Esophagus muscularis mucosa (tissue), 4 donors: ENCODE measurements around the gene CLIP4. TPM values are rescaled to one million over a fixed set of nuclear protein-coding genes. Genes with fewer than 3 reads are reported as not detected.
"Not testable (repeated sequence)": the region's sequence is repeated elsewhere in the genome, so short reads cannot be mapped to it uniquely, and the experiment has no call there.

Experiments used
- DNase-seq: peaks from one replicate; pipeline ENCODE4 v3.0.0-alpha.2; 2017; ENCODE audit errors: extremely low spot score
- H3K27ac ChIP-seq, 4 donors: fragments of 200-600 bp; sonication (generic); replicated peaks in 1 of 4; 1 replicate in 3 of 4; 2 replicates in 1 of 4; pipeline ENCODE4 v1.5.1; 2016 to 2019; ENCODE audit warnings: mild to moderate bottlenecking in 1 of 4
- H3K27me3 ChIP-seq, 4 donors: fragments of 200-600 bp; sonication (generic); one replicate each; pipeline versions ENCODE4 v1.5.1 to v1.6.0; 2016 to 2019
- H3K36me3 ChIP-seq, 4 donors: fragments of 200-600 bp; sonication (generic); one replicate each; pipeline ENCODE4 v1.5.1; 2016 to 2019
- H3K4me1 ChIP-seq, 4 donors: fragments of 200-600 bp; sonication (generic); one replicate each; pipeline ENCODE4 v1.5.1; 2016 to 2019
- H3K4me3 ChIP-seq, 4 donors: fragments of 200-600 bp; sonication (generic); 1 replicate in 2 of 4; 2 replicates in 2 of 4; pipeline ENCODE4 v1.5.1; 2016 to 2019; ENCODE audit warnings: mild to moderate bottlenecking in 4 of 4, moderate library complexity in 1 of 4
- H3K9me3 ChIP-seq, 4 donors: fragments of 200-600 bp; sonication (generic); 1 replicate in 3 of 4; 2 replicates in 1 of 4; pipeline ENCODE4 v1.5.1; 2016 to 2019
- CTCF ChIP-seq, 3 experiments: fragments of 200-600 bp in 2 of 3; fragments of 450-650 bp in 1 of 3; sonication (generic) in 2 of 3; IDR thresholded peaks; one replicate each; pipeline ENCODE4 v1.5.1; 2017 to 2019; ENCODE audit warnings: antibody characterized with exemption in 3 of 3, mild to moderate bottlenecking in 2 of 3, moderate library complexity in 1 of 3
- EP300 ChIP-seq: sonication (generic); formaldehyde crosslinking; IDR thresholded peaks from one replicate; pipeline ENCODE4 v1.6.1; 2017; ENCODE audit warnings: antibody characterized with exemption
- POLR2A ChIP-seq: fragments of 450-650 bp; IDR thresholded peaks from one replicate; pipeline ENCODE4 v1.6.1; 2017; ENCODE audit warnings: antibody characterized with exemption, moderate library complexity, mild to moderate bottlenecking, low read depth
- POLR2AphosphoS5 ChIP-seq, 2 donors: sonication (generic); formaldehyde crosslinking; IDR thresholded peaks; one replicate each; pipeline ENCODE4 v1.6.1; 2017; ENCODE audit warnings: antibody characterized with exemption in 2 of 2
- WGBS: methylation state at CpG from one replicate; pipeline ENCODE4 v1.1.5; 2018; 5-methylcytosine and 5-hydroxymethylcytosine counted together
- intact Hi-C: fragments of 100-400 bp; cut with DNase I; formaldehyde crosslinking; loops from one replicate; pipeline ENCODE4 v1.15.1; 2023
- total RNA-seq, 4 donors: library from RNA; depleted of rRNA; stranded (reverse); fragments of >200 nt; gene quantifications; one replicate each; pipeline versions ENCODE4 v1.1.0 to v1.2.1, GENCODE V29; 2016

Gene CLIP4
- total RNA-seq, 4 donors from 2014 or later, result 58.5 to 83.1 (median 66.8) TPM

GRCh38 chr2:29100564-29100963 lies 14.7 kb upstream of the CLIP4 start:
- Histone ChIP-seq H3K27ac (no peak overlapping the region), H3K9me3 (no peaks in the 10 kb centered on the region), H3K4me3 (no peak overlapping the region), H3K4me1 (no peaks in the 10 kb centered on the region), H3K36me3 (no peaks in the 10 kb centered on the region), H3K27me3 (no peaks in the 10 kb centered on the region)
- TF ChIP-seq POLR2A (no peak), EP300 (no peak), POLR2AphosphoS5 (IDR thresholded peaks at IDR 0.05) (no peak), CTCF (IDR thresholded peaks at IDR 0.05) (no peak)
- intact Hi-C loops, result no loop called here
- 91% methylated on average over 1 of the region's 1 CpG for WGBS
- DNase-seq, result no peak

- no peak overlapping the region for H3K4me3 ChIP-seq
- WGBS, result 85% methylated on average over 5 of the region's 5 CpGs
- intact Hi-C loops, result no loop called here
- no peaks in the 10 kb centered on the region for H3K4me1 ChIP-seq
- no peaks in the 10 kb centered on the region for H3K36me3 ChIP-seq
- H3K27ac ChIP-seq, result no peak overlapping the region
- H3K27me3 ChIP-seq, result no peaks in the 10 kb centered on the region
- H3K9me3 ChIP-seq, result no peaks in the 10 kb centered on the region
- DNase-seq, result no peak
- no peak for TF ChIP-seq POLR2AphosphoS5 (IDR thresholded peaks at IDR 0.05)
- TF ChIP-seq POLR2A, result no peak
- no peak for TF ChIP-seq CTCF (IDR thresholded peaks at IDR 0.05)
- TF ChIP-seq EP300, result no peak
Measured at GRCh38 chr2:29104688-29105087, 10.5 kb upstream of the CLIP4 start.

GRCh38 chr2:29105375-29105774 lies 9.8 kb upstream of the CLIP4 start:
- no peak for DNase-seq
- Histone ChIP-seq H3K4me3 (no peak overlapping the region), H3K9me3 (no peaks in the 10 kb centered on the region), H3K36me3 (no peaks in the 10 kb centered on the region), H3K27ac (no peak overlapping the region), H3K27me3 (no peaks in the 10 kb centered on the region), H3K4me1 (no peaks in the 10 kb centered on the region)
- intact Hi-C loops, result no loop called here
- TF ChIP-seq POLR2AphosphoS5 (IDR thresholded peaks at IDR 0.05), result no peak
- WGBS, result 58% methylated on average over 2 of the region's 2 CpGs

- DNase-seq, result no peak
- H3K27ac ChIP-seq, result no peak overlapping the region
- H3K4me3 ChIP-seq, result no peak overlapping the region
- no peaks in the 10 kb centered on the region for H3K4me1 ChIP-seq
- intact Hi-C loops, result no loop called here
- H3K36me3 ChIP-seq, result no peaks in the 10 kb centered on the region
- H3K27me3 ChIP-seq, result no peaks in the 10 kb centered on the region
- H3K9me3 ChIP-seq, result no peaks in the 10 kb centered on the region
- WGBS, result 94% methylated on average over 3 of the region's 3 CpGs
- TF ChIP-seq EP300 (no peak), CTCF (IDR thresholded peaks at IDR 0.05) (no peak), POLR2A (no peak), POLR2AphosphoS5 (IDR thresholded peaks at IDR 0.05) (no peak)
Measured at GRCh38 chr2:29106256-29106655, 9.0 kb upstream of the CLIP4 start.

GRCh38 chr2:29106980-29107388 lies 8.2 kb upstream of the CLIP4 start:
- Histone ChIP-seq H3K4me3 (no peak overlapping the region), H3K9me3 (no peaks in the 10 kb centered on the region), H3K4me1 (no peaks in the 10 kb centered on the region), H3K27me3 (no peaks in the 10 kb centered on the region), H3K27ac (no peak overlapping the region), H3K36me3 (no peaks in the 10 kb centered on the region)
- TF ChIP-seq POLR2A, result no peak
- 55% methylated on average over 2 of the region's 2 CpGs for WGBS
- no peak for DNase-seq
- intact Hi-C loops, result no loop called here

- H3K27me3 ChIP-seq, intact Hi-C loops, H3K36me3 ChIP-seq, H3K27ac ChIP-seq, H3K4me1 ChIP-seq, H3K9me3 ChIP-seq, DNase-seq, H3K4me3 ChIP-seq: not testable (repeated sequence)
- WGBS, result 94% methylated on average over 3 of the region's 3 CpGs
Measured at GRCh38 chr2:29107547-29107946, 7.7 kb upstream of the CLIP4 start.
